DMS53 treated with DMSO at 0.1 percent for 48 hours (cell line): Measurements from ENCODE around the gene ZNF554.
"Not testable (repeated sequence)": the region's sequence is repeated elsewhere in the genome, so short reads cannot be mapped to it uniquely, and the experiment has no call there.

Source experiments
- DNase-seq: peaks from one replicate; lab custom pipeline; 2025; ENCODE audit not compliant: unreplicated experiment; lab: John Stamatoyannopoulos, UW

ZNF554 gene

DNA sequence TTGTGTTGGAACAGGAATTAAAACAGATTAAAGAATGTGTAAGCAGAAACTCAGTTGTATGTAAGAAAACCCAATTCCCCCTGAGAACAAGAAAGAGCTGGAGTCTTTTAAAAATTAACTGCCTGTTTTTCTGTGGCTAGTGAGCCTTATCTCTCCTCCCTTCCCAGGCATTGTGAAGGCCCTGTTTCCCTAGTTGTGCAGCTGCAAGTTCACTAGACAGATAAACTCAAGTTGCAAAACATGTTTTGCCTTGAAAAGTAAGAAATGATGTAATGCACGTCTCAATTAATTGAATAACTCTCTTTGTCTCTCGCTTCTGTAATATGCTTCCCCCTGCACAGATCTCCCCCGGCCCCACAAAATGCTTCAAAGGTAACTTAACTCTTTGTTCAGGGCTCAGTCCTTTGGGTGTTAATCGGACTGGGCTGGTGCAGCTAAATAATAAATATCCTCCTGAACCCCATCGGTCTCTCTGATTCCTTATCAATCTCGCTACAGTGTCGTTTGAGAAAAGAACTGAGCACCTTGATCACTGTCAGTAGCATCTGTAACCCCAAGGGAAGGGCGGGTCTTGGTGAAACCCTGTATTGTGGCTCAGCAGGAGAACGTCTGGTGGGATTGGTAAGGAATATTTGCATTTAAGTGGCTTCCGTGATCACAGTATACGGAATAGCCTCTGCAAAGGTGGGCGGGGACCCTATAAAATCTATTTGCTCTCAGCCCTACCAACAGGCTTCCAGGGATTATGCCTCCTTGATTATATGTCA, 45.8 kb downstream of the ZNF554 start:
- no peak for DNase-seq

DNA sequence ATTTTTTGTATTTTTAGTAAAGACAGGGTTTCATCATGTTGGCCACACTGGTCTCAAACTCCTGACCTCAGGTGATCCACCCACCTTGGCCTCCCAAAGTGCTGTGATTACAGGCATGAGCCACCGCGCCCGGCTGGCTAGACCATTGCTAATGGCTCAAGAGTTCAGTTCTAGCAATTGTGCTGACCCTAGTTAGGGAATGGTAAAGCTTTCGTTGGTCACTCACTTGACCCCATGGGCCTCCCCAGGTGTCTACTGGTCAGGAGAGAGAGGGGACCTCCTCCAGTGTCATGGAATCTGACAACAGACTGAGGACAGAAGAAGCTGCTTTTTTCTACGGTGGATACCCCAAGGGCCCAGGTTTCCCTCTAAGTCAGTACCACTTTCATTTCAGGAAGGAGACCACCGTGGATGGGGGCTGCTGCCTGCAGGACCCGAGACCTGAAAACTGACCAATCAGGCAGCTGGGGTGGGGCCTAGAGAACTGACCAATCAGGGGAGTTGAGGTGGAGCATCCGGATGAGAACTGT, 46.9 kb downstream of the ZNF554 start:
- DNase-seq: no peak

DNA sequence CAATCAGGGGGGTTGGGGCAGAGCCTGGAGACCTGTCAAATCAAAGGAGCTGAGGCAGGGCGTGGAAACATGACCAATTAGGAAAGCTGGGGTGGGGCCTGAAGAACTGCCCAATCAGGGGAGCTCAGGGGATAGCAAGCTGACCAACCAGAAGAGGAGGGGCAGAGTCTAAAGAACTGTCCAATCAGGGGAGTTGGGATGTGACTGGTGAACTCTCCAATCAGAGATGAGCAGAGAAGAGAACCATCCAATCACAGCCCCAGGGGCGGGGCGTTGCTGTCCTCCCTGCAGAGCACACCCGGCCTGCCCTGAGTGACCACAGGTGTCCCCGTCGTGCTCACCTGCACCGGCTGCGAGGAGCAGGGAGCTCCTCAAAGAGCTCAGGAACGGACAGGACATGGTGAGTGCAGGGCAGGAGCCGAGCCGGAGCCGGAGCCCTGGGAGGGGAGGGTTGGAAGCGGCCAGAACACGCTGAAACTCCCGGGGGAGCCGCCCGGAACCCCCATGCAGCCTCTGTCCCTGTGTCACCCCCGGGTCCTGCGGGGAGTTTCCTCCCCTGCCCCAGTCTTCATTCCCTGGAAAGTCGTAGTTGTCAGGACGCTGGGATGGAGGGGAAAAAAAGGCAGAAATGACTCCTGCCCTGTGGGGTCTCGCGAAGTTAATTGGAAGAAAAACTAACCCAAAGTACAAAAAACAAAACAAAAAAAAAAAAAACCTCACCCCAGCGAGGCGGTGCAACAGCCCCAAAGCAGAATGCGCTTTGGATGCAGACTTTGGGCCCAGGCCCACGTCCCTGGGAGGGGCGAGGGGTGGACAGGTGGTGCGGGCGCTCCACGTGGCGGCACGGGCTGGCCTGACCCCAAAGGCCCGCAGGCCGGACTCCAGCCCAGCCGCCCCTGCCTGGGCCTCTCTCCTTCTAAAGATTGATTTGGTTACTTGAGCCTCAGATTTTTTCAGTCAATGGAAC, 47.6 kb downstream of the ZNF554 start, which contains the start of gene ZNF556:
TSS of gene ZNF556 (plus strand) at position 311 of the 967 bp plus-strand sequence. CDS start at position 398, 87 bp downstream.
- DNase-seq: peak; percentile 95

DNA sequence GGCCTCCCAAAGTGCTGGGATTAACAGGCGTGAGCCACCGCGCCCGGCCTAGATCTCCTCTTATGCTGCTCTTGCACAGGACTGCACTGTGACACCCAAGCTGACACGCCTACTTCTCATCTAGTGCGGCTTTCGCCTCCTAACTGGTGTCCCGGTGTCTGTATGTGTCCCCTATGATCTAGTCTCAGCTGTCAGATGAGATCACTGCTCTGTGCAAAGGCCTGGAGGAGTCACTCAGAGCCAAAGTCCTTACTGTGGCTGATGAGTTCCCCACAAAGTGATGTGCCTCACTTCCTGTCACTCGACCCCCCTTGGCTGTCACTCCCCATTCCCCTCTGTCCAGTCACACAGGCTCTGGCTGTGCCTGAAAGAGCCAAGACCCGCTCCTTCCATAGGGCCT, 50.0 kb downstream of the ZNF554 start:
- DNase-seq: no peak

DNA sequence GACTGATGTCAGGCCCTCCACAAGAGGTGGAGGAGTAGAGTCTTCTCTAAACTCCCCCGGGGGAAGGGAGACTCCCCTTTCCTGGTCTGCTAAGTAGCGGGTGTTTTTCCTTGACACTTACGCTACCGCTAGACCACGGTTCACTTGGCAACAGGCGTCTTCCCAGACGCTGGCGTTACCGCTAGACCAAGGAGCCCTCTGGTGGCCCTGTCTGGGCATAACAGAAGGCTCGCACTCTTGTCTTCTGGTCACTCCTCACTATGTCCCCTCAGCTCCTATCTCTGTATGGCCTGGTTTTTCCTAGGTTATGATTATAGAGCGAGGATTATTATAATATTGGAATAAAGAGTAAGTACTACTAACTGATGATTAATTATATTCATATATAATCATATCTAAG, 52.5 kb downstream of the ZNF554 start:
- DNase-seq: not testable (repeated sequence)

DNA sequence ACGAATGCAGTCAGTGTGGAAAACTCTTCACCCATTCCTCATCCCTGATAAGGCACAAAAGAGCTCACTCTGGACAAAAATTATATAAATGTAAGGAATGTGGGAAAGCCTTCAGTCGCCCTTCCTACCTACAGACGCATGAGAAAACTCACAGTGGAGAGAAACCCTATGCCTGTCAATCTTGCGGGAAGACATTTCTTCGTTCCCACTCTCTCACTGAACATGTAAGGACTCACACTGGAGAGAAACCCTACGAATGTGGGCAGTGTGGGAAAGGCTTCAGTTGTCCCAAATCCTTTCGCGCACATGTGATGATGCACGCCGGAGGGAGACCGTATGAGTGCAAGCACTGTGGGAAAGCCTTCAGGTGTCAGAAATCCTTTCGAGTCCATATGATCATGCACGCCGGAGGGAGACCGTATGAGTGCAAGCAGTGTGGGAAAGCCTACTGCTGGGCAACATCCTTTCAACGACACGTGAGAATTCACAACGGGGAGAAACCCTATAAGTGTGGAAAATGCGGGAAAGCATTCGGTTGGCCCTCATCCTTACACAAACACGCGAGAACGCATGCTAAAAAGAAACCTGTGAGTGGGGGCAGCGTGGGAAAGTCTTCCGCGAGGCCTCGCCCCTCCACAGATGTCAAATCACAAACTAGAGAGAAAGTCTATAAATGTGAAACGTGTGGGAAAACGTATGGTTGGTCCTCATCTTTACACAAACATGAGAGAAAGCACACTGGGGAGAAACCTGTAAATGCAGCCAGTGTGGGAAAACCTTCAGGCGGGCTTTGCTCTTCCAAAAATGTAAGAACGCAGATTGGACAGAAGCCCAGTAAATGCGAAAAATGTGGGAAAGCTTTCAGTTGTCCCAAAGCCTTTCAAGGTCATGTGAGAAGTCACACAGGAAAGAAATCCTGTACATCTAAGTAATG, 58.0 kb downstream of the ZNF554 start:
- no peak for DNase-seq

DNA sequence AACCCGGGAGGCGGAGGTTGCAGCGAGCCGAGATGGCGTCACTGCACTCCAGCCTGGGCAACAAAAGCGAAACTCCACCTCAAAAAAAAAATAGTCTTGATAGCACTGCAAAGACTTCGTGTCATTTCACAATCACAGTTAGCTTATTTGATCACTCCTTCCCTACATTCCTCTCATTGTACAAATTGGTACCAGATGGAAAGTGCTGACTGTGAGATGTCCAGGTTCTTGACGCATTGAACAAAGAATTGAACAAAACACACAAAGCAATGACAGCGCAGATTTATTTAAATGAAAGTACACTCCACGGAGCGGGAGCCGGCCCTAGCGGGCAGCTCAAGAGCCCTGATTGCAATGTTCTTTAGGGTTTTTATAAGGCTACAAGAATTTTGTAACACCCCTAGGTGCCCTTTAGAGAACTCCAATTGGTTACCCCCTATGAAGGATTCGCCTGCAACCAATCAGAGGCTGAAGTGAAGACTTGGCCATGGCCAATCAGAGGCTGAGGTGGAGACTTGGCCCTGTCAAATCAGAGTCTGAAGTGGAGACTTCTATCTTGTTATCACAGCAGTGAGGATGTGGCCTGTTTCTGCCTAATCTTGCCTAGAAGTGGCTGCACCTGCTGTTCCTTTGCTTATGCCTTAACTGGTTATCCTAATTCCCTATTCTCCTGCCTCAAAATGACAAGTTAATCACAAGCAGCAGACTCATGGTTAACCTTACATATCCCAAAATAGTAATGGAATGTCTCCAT, 64.2 kb downstream of the ZNF554 start:
- no peak for DNase-seq

DNA sequence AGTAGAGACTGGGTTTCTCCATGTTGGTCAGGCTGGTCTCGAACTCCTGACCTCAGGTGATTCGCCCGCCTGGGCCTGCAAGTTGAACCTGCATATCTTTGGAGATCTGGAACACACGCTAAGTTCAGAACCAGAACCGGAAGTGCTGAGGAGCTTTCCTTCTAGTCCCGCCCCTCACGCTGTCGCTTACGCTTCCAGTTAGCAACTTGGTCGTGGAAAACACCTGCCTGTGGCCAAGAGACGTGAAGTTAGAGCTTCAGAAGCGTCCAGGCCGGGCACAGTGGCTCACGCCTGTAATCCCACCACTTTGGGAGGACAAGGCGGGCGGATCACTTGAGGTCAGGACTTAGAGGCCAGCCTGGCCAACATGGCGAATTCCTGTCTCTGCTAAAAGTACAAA, 66.1 kb downstream of the ZNF554 start:
- DNase-seq: no peak
